ENCODE measurements around the gene WWOX. TPM values are rescaled to one million over a fixed set of nuclear protein-coding genes. Genes with fewer than 3 reads are reported as not detected.

Gene WWOX
- total and polyA plus RNA-seq, 2 of the 13 experiments (the other 11 are each of a cell fraction or from before 2014, with no cell fraction given): 9.1 to 37.4 TPM

- TF ChIP-seq CBX5 (CRISPR knock-in tag; IDR thresholded peaks at IDR 0.05; ENCODE audit: borderline replicate concordance): no peak
Observed at GRCh38 chr16:78381060-78381459, 281.6 kb downstream of the WWOX start (continued).

DNA sequence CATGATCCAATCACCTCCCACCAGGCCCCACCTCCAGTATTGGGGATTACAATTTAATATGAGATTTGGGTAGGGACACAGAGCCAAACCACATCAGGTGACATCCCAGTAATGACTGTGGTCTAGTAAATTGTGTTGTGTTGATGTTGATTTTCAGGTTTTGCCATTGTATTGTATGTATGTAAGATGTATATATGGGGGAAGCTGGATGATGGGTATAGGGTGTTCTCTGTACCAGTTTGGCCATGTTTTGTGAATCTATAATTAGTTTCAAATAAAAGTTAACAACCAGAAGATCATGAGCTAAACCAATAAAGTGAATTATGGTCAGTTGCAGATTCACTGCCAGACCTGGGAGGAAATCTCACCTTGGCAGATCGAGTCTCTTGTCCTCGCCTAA is 283.7 kb downstream of the WWOX start:
- no peaks in the 10 kb centered on the region for H4K20me1 ChIP-seq (ENCODE audit: insufficient read depth, low read length)
- no peak overlapping the region for H3K4me3 ChIP-seq (replicated peaks in 1 of 3; ENCODE audit: insufficient read depth in 1 of 3, low read depth in 2 of 3, low read length in 3 of 3)
- H3K9me3 ChIP-seq (ENCODE audit: low read length): no peaks in the 10 kb centered on the region
- H3K27ac ChIP-seq (ENCODE audit: extremely low read length, insufficient read depth, low read length): no peak overlapping the region
- no peak overlapping the region for H2AFZ ChIP-seq (ENCODE audit: low read length)
- no peak overlapping the region for H3K4me2 ChIP-seq (ENCODE audit: low read depth, low read length)
- in situ Hi-C loops (cut with HindIII; ENCODE audit: extremely low pct_ligation_motif_present, low pct_unique_long_range_greater_than_20kb): no loop called here
- POLR2A ChIA-PET: no interaction called here
- H3K4me1 ChIP-seq (ENCODE audit: insufficient read depth, low read length): no peaks in the 10 kb centered on the region
- H3K79me2 ChIP-seq (ENCODE audit: insufficient read depth, low read length): no peaks in the 10 kb centered on the region
- ATAC-seq (no peak), FAIRE-seq (peak; percentile 42), DNase-seq (ENCODE audit: low spot score) (no peak)
- H3K27me3 ChIP-seq (ENCODE audit: control insufficient read depth in 1 of 2, insufficient read depth in 2 of 2, low read length in 2 of 2): no peaks in the 10 kb centered on the region
- TF ChIP-seq ZFYVE20 (CRISPR knock-in tag; IDR thresholded peaks at IDR 0.05; ENCODE audit: borderline replicate concordance, low read depth) (no peak), SAFB2 (CRISPR knock-in tag; IDR thresholded peaks at IDR 0.05; ENCODE audit: borderline replicate concordance, low read depth) (no peak), ZNF713 (CRISPR knock-in tag; IDR thresholded peaks at IDR 0.05) (no peak), CREM (IDR thresholded peaks at IDR 0.05) (no peak), CREM (CRISPR knock-in tag; IDR thresholded peaks at IDR 0.05) (no peak), ZNF569 (CRISPR knock-in tag; IDR thresholded peaks at IDR 0.05; ENCODE audit: borderline replicate concordance) (no peak), NCOR1 (IDR thresholded peaks at IDR 0.05; ENCODE audit: borderline replicate concordance, low read length) (no peak)
- no TSS peak for BruUV-seq (replicated peaks)
- CTCF ChIA-PET (ENCODE audit: low intra/inter-chr PET ratio, low total read pairs): no interaction called here
- intact Hi-C loops (cut with micrococcal nuclease; ENCODE audit: unreplicated experiment): no loop called here
- no peak overlapping the region for H3K9ac ChIP-seq (ENCODE audit: insufficient read depth, low read depth, low read length)
- H3K36me3 ChIP-seq (replicated peaks in 1 of 2; ENCODE audit: control insufficient read depth in 1 of 2, insufficient read depth in 2 of 2, low read length in 2 of 2): no peaks in the 10 kb centered on the region
- 80% methylated on average over 2 of the region's 2 CpGs for WGBS (ENCODE audit: low lambda C conversion rate)
